IPS DF 4.7 (cell line): ENCODE data around the gene AXIN1.
"Not testable (repeated sequence)": the region's sequence is repeated elsewhere in the genome, so short reads cannot be mapped to it uniquely, and the experiment has no call there.

ENCODE experiments used
- DNase-seq: peaks from one replicate; pipeline ENCODE4 v3.0.0-alpha.2; 2013; ENCODE audit warnings: low spot score; ENCODE audit errors: extremely low read depth

Gene AXIN1

GRCh38 chr16:381012-381788 lies 28.7 kb upstream of the AXIN1 start:
- no peak for DNase-seq

- DNase-seq: no peak
Observed at GRCh38 chr16:380762-381011, 28.2 kb upstream of the AXIN1 start.

- DNase-seq: no peak
Observed at GRCh38 chr16:379961-380761, 27.6 kb upstream of the AXIN1 start.

GRCh38 chr16:379183-379960 lies 26.8 kb upstream of the AXIN1 start:
- DNase-seq: no peak

- DNase-seq: no peak
Observed at GRCh38 chr16:378821-379182, 26.3 kb upstream of the AXIN1 start.

- DNase-seq: not testable (repeated sequence)
Observed at GRCh38 chr16:378113-378820, 25.7 kb upstream of the AXIN1 start.

GRCh38 chr16:377419-377951 lies 25.0 kb upstream of the AXIN1 start:
- DNase-seq: no peak

- DNase-seq: no peak
Observed at GRCh38 chr16:376817-377418, 24.4 kb upstream of the AXIN1 start.

- no peak for DNase-seq
Observed at GRCh38 chr16:375927-376816, 23.6 kb upstream of the AXIN1 start.

- no peak for DNase-seq
Observed at GRCh38 chr16:375212-375611, 22.7 kb upstream of the AXIN1 start.

GRCh38 chr16:374616-374926 lies 22.0 kb upstream of the AXIN1 start:
- DNase-seq: no peak

GRCh38 chr16:373848-374615 lies 21.5 kb upstream of the AXIN1 start:
- no peak for DNase-seq

GRCh38 chr16:373020-373598 lies 20.6 kb upstream of the AXIN1 start:
- DNase-seq: no peak

- DNase-seq: no peak
Observed at GRCh38 chr16:372302-372983, 19.9 kb upstream of the AXIN1 start.

- no peak for DNase-seq
Observed at GRCh38 chr16:371515-372301, 19.2 kb upstream of the AXIN1 start.

- DNase-seq: no peak
Observed at GRCh38 chr16:370979-371514, 18.5 kb upstream of the AXIN1 start.

- no peak for DNase-seq
Observed at GRCh38 chr16:370443-370842, 17.9 kb upstream of the AXIN1 start, which contains the start of gene MRPL28. Gene MRPL28 (minus strand): TSS chr16:370538. CDS start chr16:370218, 320 bp downstream.
